Measurements from ENCODE around the gene PXN.
"Not testable (repeated sequence)": the region's sequence is repeated elsewhere in the genome, so short reads cannot be mapped to it uniquely, and the experiment has no call there.

PXN gene

DNA sequence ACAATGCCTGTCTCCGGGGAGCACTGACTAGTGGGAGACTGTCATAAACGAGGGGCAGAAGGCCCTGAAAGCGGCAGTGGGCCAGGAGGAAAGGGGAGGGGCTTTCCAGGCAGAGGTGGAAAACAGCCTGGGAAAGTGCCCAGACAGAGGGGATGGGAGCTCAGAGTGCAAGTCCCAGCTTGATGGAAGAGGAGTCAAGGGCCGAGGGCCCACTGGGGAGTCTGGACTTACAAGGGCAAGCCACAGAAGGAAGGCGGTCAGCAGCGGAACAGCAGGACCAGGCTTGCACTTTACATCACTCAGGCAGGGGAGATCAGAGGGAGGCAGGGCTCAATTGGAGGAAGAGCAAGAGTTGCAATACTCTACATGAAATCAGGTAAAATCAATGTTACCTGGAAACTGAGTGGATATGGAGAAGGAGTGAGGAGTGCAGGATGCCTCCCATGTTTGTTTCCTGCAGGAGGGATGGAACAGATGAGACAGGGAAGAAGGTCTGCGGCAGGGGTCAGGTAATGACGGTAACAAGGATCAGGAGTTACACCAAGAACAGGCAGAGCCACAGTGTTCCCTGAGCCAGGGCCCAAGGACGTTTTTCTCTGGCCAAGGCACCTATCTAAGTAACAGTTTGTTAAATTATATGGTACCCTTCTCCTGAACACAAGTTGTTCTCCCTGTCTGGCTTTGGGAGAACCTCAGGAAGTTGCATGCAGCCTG, 23.8 kb downstream of the PXN start:
- DNase-seq (ENCODE audit: low read depth): no peak

DNA sequence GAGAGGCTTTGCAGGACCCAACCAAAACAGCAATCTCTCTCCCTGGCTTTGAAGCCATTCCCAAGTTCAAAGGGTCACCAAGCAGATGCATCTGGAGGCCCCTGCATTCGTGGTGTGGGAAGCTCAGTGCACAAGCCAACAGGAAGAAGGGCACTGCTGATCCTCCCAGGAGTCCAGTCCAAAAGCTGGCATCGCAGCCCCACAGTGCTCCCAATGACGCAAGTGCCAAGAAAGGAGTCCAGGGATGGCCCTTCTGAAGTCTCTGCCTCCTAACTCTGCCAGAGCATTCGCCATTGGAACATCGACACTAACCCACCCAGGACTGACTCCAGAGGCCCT, 25.1 kb downstream of the PXN start:
- no peak for DNase-seq (ENCODE audit: low read depth)

DNA sequence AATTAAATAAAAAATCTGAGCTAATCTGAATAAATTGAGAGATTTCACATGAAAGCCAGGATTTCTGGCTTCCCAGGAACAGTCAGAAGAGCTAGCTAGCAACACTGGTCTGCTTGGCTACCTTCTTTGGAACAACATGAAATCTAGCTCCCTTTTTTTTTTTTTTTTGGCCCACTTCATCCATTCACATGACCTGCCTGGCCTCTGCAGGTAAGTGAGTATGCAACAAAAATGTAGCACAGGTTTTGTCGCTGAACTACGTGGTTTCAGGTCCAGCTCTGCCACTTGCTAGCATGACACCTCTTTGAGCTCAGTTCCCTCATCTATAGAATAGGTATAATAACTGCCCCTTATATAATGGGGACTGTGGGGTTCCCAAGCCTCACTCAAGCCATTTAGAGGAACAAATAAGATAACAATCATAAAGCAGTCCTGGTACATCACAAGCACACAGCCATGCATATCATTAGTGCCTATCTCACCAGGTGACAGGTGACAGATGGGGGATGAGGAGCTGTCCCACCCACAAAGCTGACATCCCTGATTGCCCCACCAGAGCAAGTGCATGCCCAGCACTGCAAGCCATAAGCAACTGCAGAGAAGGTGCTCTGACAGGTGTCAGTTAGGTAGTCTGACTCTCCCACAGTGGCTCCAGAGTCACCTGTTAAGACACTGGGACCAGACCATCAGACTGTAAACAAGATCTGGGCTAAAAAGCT, 25.6 kb downstream of the PXN start:
- no peak for DNase-seq (ENCODE audit: low read depth)

DNA sequence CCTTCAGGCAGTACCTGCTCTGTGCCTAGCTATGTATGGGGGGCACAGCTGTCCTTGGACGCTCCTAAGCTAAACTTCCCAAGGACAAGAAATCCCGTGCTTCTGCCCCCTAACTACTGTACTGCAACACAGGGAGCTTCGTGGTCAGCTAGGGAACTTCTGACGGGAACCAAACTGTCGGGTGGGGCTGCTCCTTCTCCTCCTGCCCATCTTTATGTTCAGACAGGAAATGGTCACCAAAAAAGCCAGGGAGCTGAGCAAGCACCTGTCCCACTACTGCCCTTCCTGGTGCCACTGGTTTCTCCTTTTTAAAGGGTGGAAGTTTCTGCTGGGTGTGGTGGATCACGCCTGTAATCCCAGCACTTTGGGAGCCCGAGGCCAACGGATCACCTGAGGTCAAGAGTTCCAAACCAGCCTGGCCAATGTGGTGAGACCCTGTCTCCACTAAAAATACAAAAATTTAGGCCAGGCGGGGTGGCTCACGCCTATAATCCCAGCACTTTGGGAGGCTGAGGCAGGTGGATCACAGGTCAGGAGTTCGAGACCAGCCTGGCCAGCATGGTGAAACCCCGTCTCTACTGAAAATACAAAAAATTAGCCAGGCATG, 26.6 kb downstream of the PXN start:
- DNase-seq (ENCODE audit: low read depth): no peak

DNA sequence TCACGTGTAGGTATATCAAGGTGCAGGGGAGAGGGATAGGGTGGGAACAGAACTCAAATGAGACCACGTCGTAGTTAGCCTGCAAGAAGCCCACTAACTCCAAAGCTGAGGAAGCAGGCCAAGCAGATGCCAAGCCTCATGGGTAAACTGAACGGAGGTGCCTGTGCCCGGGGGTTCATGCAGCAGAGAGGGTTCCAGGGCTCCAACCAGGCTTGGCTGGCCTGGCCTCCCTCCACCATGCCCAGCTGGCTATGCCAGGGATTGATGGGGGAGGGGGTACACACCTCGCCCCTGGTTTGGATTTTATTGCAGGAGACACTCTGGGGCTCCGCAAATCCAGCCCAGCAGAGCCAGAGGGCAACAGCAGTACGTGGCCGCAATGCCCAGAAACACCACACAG, 27.3 kb downstream of the PXN start:
- DNase-seq (ENCODE audit: low read depth): no peak

- peak; percentile 84 for DNase-seq (ENCODE audit: low read depth)
Observed at GRCh38 chr12:120237360-120238171, 28.0 kb downstream of the PXN start.

DNA sequence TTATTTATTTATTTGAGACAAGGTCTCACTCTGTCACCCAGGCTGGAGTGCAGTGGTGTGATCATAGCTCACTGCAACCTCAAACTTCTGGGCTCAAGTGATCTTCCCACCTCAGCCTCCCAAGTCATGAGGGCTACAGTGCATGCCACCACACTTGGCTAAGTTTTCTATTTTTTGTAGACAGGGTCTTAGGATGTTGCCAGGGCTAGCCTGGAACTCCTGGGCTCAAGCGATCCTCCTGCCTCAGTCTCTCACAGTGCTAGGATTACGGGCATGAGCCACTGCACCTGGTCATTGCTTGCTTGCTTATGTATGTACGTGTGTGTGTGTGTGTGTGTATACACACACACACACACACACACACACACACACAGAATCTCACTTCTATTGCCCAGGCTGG, 28.7 kb downstream of the PXN start:
- not testable (repeated sequence) for DNase-seq (ENCODE audit: low read depth)

GRCh38 chr12:120235369-120236323, 29.9 kb downstream of the PXN start:
- no peak for DNase-seq (ENCODE audit: low read depth)

- peak; percentile 94 for DNase-seq (ENCODE audit: low read depth)
Observed at GRCh38 chr12:120234643-120235368, 30.7 kb downstream of the PXN start.

DNA sequence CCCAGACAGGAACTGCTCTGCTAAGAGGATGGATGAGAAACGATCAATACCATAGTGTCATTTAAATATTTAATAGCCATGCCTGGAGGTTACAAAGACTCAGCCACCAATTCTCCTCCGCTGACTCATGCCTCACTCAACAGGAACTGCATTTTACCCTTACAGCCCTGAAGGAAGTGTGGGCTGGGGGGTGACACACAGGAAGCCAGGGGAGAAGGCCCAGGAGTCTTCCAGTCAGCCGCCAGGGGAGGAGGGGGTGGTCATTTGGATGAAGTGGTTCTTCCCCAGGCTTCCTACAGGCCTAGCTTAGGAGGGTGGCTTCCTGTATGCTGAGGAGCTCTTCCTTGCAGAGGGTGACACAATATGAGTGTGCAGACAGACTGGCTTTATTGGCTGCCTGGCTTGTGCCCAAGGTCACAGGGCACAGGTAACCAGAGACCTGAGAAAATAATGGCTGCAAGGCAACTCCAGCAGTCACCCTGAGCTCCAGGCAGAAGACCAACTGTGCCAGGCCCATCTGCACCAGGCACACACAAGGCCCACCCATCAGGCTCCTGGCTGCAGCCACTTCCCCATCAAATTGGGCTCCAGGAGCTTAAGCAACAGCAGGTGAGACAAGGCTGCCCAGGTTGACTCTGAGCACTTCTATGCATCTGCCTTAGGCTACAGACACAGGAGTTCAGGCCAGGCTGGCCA, 34.1 kb downstream of the PXN start:
- peak; percentile 82 for DNase-seq (ENCODE audit: low read depth)

DNA sequence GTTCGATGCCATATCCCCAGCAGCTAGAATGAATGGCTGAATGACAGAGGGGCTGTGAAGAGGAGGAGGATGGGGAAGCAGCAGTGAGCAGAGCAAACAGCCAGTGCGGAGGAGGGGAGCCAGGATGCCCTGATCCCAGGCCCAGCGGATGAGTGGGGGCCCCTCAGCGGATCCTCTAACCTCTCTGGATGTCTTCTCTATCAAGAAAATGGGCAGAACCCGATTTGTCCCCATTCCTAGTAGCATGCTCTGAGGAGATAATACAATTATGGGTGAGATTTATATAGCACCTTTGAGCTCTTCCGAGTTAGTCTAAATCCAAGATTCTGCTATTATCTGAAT, 34.6 kb downstream of the PXN start:
- no peak for DNase-seq (ENCODE audit: low read depth)

DNA sequence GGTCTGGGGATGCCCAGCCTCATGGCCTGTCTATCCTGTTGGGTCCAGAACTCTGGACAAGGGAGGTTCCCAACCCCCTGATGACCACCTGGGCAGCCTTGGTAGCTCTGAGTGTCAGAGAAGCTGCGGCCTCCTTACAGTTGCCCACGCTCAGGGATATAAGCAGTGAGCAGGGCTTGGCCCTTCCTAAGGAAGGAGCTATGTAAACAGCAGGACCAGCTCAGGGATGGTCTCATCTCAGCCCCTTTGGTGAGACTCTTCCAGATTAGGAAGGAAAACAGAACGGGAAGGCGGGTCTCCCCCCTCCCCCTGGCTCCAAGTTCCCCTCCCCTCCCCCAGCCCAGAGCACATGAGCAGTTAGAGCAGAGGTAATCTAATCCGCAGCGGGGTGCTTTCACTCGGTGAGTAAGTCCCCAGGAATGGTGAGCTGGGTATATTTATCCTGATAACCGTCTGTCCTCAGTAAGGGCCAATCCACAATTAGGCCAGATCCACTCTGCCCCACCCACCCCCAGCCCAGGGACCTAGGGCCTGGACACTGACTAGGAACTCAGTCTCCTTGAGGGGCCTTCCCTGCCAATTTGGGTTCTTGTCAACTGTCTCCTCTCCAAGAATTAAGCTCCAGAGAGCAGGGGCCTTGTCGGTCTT, 35.1 kb downstream of the PXN start:
- DNase-seq (ENCODE audit: low read depth): peak; percentile 77

DNA sequence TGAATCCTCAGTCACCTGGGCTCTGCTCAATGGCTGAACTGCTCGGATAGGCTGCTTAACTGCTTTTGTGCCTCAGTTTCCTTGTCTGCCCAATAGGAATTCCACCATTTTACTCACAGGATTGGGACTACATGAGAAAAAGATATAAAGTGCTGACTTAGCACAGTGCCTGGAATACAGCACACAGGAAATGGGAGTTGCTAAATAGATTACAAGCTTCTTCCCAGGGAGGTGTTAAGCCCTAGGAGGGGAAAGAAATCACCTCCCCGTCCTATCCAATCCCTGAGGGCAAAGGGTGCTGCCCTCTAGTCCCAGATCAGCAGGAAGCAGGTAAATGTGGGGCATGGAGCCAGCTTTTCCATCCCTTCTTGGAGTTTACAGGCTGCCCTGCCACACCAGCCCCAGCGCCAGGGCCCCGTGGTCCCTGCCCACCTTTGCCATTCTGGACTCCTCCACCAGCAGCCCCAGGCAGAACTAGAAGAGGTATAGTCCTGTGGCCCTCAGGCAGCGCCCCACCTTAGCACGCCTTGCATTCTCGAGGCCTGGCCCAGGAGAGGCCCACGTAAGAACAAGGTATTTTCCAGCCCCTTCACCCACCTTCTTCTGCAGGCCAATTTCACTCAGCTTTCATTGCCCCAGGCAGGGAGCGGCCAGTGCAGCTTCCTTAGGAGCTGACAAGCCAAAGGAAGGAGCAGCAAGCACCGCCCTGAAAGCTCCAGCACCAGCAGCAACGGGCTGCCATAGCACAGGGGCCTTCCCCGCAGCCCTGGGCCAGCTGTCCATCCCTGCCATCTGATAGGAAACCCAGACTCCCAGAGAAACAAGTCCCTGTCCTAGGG, 35.8 kb downstream of the PXN start:
- DNase-seq (ENCODE audit: low read depth): no peak

DNA sequence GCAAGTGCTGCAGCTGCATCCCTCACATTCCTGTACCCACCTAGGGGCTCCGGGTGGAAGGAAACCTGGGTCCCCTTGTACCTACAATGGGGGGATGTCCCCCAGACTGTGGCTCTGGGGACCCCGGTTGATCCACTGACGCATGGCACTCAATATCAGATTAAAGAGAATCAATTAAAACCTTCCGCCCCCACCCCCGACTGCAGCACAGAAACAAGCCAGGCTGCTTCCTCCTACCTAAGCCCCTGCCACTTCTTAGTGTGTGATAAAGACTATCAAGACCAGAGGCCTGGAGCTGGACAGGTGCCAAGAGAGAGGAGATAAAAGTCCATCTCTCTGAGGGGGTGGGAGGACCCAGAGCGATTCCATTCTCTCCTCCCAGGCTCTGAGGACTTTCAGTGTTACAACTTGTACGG, 36.5 kb downstream of the PXN start:
- no peak for DNase-seq (ENCODE audit: low read depth)

DNA sequence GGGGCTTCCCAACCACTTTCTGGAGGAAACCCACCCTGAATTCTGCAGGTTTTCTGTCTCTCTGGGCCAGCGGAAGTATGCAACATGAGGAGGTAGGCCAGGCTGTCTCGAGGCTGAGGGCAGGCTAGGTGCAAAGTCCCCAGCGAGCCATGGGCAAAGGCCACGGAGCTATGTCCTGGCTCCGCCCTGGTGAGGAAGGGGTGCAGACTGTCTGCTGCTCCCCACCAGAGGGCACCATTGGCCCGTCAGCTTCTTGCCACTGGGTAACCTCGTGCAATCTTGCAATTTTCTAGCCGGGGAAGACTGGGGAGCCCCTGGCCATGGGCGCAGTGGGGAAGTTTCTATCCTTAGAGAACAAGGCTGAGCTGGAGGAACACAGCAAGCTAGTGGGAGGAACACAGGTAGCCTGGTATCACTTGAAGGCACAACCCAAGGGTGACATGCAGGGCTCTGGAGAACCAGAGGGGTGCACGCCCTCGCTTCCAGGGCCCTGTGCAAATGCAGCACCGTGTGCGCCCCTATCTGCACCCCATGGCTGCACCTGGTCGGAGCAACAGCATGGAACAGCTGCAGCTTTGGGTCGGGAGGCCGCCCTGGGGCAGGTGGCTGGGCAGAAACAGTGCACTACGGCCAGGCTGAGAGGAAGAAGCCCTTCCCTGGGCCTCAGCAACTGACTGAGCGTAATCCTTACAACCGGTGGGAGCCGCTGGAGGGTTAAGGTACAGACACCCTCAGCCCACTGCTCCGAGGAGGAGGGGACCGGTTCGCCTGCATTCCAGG, 37.0 kb downstream of the PXN start:
- no peak for DNase-seq (ENCODE audit: low read depth)

GRCh38 chr12:120228041-120228290, 37.6 kb downstream of the PXN start:
- DNase-seq (ENCODE audit: low read depth): no peak

DNA sequence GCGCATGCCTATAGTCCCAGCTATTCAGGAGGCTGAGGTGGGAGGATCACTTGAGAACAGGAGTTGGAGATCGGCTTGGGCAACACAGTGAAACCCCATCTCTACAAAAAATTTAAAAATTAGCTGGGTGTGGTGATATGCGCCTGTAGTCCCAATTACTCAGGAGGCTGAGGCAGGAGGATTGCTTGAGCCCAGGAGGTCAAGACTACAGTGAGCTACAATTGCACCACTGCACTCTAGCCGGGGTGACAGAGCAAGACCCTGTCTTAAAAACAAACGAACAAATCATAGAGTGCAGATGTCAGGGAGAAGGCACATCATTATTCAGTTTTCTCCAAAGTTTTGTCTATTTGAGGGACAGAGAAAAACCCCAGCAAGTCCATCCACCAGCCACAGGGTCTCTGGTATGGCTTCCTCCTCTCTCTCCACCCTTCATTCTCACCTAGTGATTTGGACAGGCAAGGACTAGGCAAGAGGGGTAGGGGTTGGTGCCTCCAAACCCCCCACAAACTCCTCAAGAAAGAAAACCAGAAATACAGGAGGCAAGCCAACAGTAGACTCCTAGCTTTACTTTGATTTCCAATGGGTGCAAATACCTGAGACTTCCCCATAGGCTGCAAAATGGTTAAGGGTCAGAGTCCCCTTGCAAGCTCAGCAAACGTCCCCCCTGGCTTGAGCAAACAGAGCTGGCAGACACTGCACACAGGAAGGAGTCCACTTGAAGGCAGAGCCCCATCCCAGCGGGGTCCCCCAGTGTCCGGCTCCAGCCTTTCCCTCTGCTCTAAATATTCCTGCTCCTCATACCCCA, 38.1 kb downstream of the PXN start:
- no peak for DNase-seq (ENCODE audit: low read depth)

Measured in GM04503 (cell line).